K562 (cell line): ENCODE data around the gene OVCA2. TPM values are rescaled to one million over a fixed set of nuclear protein-coding genes. Genes with fewer than 3 reads are reported as not detected.

ENCODE experiments used
- ATAC-seq: fragments of 200-7000 bp; cut with Tn5 transposase; 3 replicates; pipeline ENCODE4 v1.9.1; 2020; ENCODE audit warnings: moderate library complexity
- BruUV-seq: library from RNA; stranded (reverse); fragments of 400-500 nt; replicated peaks from 2 replicates; lab custom pipeline; 2021; lab: Mats Ljungman, UMichigan
- CTCF ChIA-PET: fragments of 300-600 bp; formaldehyde crosslinking; extraction: SDS; loops from one replicate; lab custom pipeline; 2021; ENCODE audit warnings: low intra/inter-chr PET ratio; lab: Yijun Ruan, JAX
- POLR2A ChIA-PET: fragments of 300-600, 350-650 bp; sonication (Branson Sonifier 250); formaldehyde crosslinking; extraction: SDS; loops from one replicate; lab custom pipeline; 2021; ENCODE audit warnings: antibody characterized with exemption, inconsistent platforms; lab: Yijun Ruan, JAX
- DNase-seq, 4 experiments: peaks; one replicate each; pipeline versions ENCODE4 v3.0.0 to v3.0.0-alpha.2; 2011 to 2018; ENCODE audit warnings: low spot score in 3 of 4, mixed read lengths in 3 of 4; ENCODE audit errors: extremely low read depth in 1 of 4
- FAIRE-seq: peaks from 2 replicates; lab custom pipeline; 2011; peaks lifted over from hg19 to GRCh38; lab: Jason Lieb, UNC
- H2AFZ ChIP-seq: 2 replicates; pipeline ENCODE4 v1.6.0; 2011; ENCODE audit warnings: low read depth, low read length, control low read depth, inconsistent platforms
- H3K27ac ChIP-seq: fragments of 200-600 bp; 3 replicates; pipeline ENCODE4 v1.8.0; 2011; ENCODE audit warnings: low read depth, mild to moderate bottlenecking, control low read depth, inconsistent platforms, low read length, moderate library complexity, mixed read lengths; ENCODE audit errors: extremely low read depth
- H3K27me3 ChIP-seq, 2 experiments: fragments of 300-600 bp in 1 of 2; 2 replicates in 1 of 2; 3 replicates in 1 of 2; pipeline versions ENCODE4 v1.6.0 to v1.8.0; 2011; ENCODE audit warnings: inconsistent platforms in 2 of 2, low read length in 2 of 2, mild to moderate bottlenecking in 1 of 2, mixed read lengths in 1 of 2, moderate library complexity in 1 of 2; ENCODE audit not compliant: control insufficient read depth in 2 of 2, insufficient read depth in 2 of 2
- H3K36me3 ChIP-seq: fragments of 300-600 bp; 3 replicates; pipeline ENCODE4 v1.8.0; 2011; ENCODE audit warnings: mild to moderate bottlenecking, low read length, inconsistent platforms; ENCODE audit not compliant: control insufficient read depth, insufficient read depth
- H3K4me1 ChIP-seq, 2 experiments: fragments of 200-600 bp in 1 of 2; replicated peaks in 1 of 2; 2 replicates in 1 of 2; 3 replicates in 1 of 2; pipeline versions ENCODE4 v1.5.1 to v1.8.0; 2011; ENCODE audit warnings: inconsistent platforms in 2 of 2, low read length in 2 of 2, mild to moderate bottlenecking in 1 of 2, mixed read lengths in 1 of 2, moderate library complexity in 1 of 2; ENCODE audit not compliant: control insufficient read depth in 2 of 2, insufficient read depth in 2 of 2
- H3K4me2 ChIP-seq: 2 replicates; pipeline ENCODE4 v1.6.1; 2011; ENCODE audit warnings: low read length, control low read depth, inconsistent platforms, mixed read lengths; ENCODE audit not compliant: insufficient read depth
- H3K4me3 ChIP-seq: fragments of 200-600 bp; sonication (generic), shearing (Covaris generic); 2 replicates; pipeline ENCODE4 v1.5.1; 2016; ENCODE audit warnings: control low read depth, inconsistent platforms
- H3K79me2 ChIP-seq: fragments of 200-600 bp; 3 replicates; pipeline ENCODE4 v1.8.0; 2011; ENCODE audit warnings: low read length, inconsistent platforms; ENCODE audit not compliant: control insufficient read depth, insufficient read depth
- H3K9ac ChIP-seq, 2 experiments: 2 replicates each; pipeline versions ENCODE4 v1.6.0 to v1.6.1; 2011; ENCODE audit warnings: low read depth in 2 of 2, low read length in 2 of 2, control low read depth in 1 of 2, inconsistent platforms in 1 of 2, mild to moderate bottlenecking in 1 of 2, mixed read lengths in 1 of 2; ENCODE audit not compliant: insufficient read depth in 1 of 2
- H3K9me1 ChIP-seq: one replicate; pipeline ENCODE4 v1.6.0; 2011; ENCODE audit warnings: inconsistent platforms, mild to moderate bottlenecking, low read length, moderate library complexity; ENCODE audit not compliant: control insufficient read depth, insufficient read depth
- H3K9me3 ChIP-seq: replicated peaks from 2 replicates; pipeline ENCODE4 v1.5.1; 2011; ENCODE audit warnings: low read depth, low read length, inconsistent platforms; ENCODE audit not compliant: control insufficient read depth, insufficient read depth
- H4K20me1 ChIP-seq: replicated peaks from 2 replicates; pipeline ENCODE4 v1.6.1; 2011; ENCODE audit warnings: low read length, inconsistent platforms, mixed read lengths; ENCODE audit not compliant: control insufficient read depth, insufficient read depth
- ILK ChIP-seq: fragments of 450-650 bp; IDR thresholded peaks from 2 replicates; pipeline ENCODE4 v1.6.1; 2016; ENCODE audit warnings: missing genetic modification characterization, low read depth, mild to moderate bottlenecking, missing compliant biosample characterization, moderate library complexity, borderline replicate concordance
- JUNB ChIP-seq: fragments of 450-650 bp; formaldehyde crosslinking; conservative IDR thresholded peaks from 2 replicates; pipeline ENCODE4 v1.4.0; 2020; ENCODE audit warnings: mild to moderate bottlenecking
- POLR2G ChIP-seq: fragments of 200-400 bp; formaldehyde crosslinking; IDR thresholded peaks from 2 replicates; pipeline ENCODE4 v1.6.1; 2017; ENCODE audit warnings: low read depth, mild to moderate bottlenecking, antibody characterized with exemption, low read length, moderate library complexity
- ZBTB8A ChIP-seq: fragments of 450-650 bp; IDR thresholded peaks from 2 replicates; pipeline ENCODE4 v1.6.1; 2018; ENCODE audit warnings: mild to moderate bottlenecking, moderate library complexity; ENCODE audit not compliant: partially characterized antibody
- WGBS: fragments of 100-300 bp; shearing (Covaris generic); methylation state at CpG from one replicate; pipeline ENCODE4 v1.1.6; 2016; ENCODE audit warnings: low coverage, mixed read lengths; ENCODE audit not compliant: insufficient coverage; ENCODE audit errors: missing lambda C conversion rate; 5-methylcytosine and 5-hydroxymethylcytosine counted together
- in situ Hi-C: fragments of 300-500 bp; cut with MboI; formaldehyde crosslinking; loops from 4 replicates; pipeline ENCODE4 v1.15.0; 2018; ENCODE audit warnings: inconsistent platforms, mixed read lengths
- intact Hi-C: fragments of 100-400 bp; cut with micrococcal nuclease; formaldehyde crosslinking; loops from 2 replicates; pipeline ENCODE4 v1.14.2; 2022
- polyA plus RNA-seq, 8 experiments: library from polyadenylated mRNA; depleted of rRNA in 4 of 8; stranded (reverse) in 5 of 8; unstranded in 3 of 8; fragments of >200 nt; fragmentation: Nextera tagmentation in 2 of 8; fragmentation: Illumina TruSeq in 1 of 8; extraction: Ambion mirVana in 2 of 8; extraction: Trizol in 1 of 8; gene quantifications; 2 replicates each; pipeline versions ENCODE4 v1.2.1 to v1.2.3, GENCODE V29; 2011 to 2014; ENCODE audit warnings: inconsistent platforms in 1 of 8, missing spikeins in 1 of 8
- total RNA-seq, 7 experiments: library from RNA; depleted of rRNA in 6 of 7; stranded (reverse); fragments of >200 nt in 6 of 7; fragmentation: Illumina TruSeq in 2 of 7; extraction: Trizol in 2 of 7; gene quantifications; 2 replicates each; pipeline versions ENCODE4 v1.2.1 to v1.2.3, GENCODE V29; 2011 to 2021; ENCODE audit warnings: low replicate concordance in 1 of 7
- TF ChIP-seq, protein P1 (sequence below): sonication (generic); formaldehyde crosslinking; IDR thresholded peaks from 2 replicates; pipeline ENCODE4 v1.8.1; 2023; ENCODE audit warnings: mild to moderate bottlenecking, missing genetic modification reagents
- TF ChIP-seq, protein P2 (sequence below): sonication (generic); formaldehyde crosslinking; IDR thresholded peaks from 2 replicates; pipeline ENCODE4 v1.8.1; 2022; ENCODE audit warnings: missing genetic modification reagents

OVCA2 gene
- total and polyA plus RNA-seq, 9 of the 15 experiments (the other 6 are each of a cell fraction or from before 2014, with no cell fraction given), result 3.0 to 23.7 (median 14.1) TPM

- H3K4me3 ChIP-seq, result no peak overlapping the region
- WGBS, result 93% methylated on average over 22 of the region's 85 CpGs
- H3K9ac ChIP-seq, result no peak overlapping the region
- H3K79me2 ChIP-seq, result no peaks in the 10 kb centered on the region
- ChIA-PET CTCF (no interaction called here), POLR2A (interaction anchor here (0.5 kb wide), 1 partner anchor 167 kb away, joined by 3 read pairs; no protein-coding TSS in a partner anchor)
- H2AFZ ChIP-seq, result no peak overlapping the region
- H3K36me3 ChIP-seq, result no peaks in the 10 kb centered on the region
- no peak overlapping the region for H3K27ac ChIP-seq
- no peaks in the 10 kb centered on the region for H3K27me3 ChIP-seq
- no peaks in the 10 kb centered on the region for H3K9me3 ChIP-seq
- TF ChIP-seq, protein P1, sequence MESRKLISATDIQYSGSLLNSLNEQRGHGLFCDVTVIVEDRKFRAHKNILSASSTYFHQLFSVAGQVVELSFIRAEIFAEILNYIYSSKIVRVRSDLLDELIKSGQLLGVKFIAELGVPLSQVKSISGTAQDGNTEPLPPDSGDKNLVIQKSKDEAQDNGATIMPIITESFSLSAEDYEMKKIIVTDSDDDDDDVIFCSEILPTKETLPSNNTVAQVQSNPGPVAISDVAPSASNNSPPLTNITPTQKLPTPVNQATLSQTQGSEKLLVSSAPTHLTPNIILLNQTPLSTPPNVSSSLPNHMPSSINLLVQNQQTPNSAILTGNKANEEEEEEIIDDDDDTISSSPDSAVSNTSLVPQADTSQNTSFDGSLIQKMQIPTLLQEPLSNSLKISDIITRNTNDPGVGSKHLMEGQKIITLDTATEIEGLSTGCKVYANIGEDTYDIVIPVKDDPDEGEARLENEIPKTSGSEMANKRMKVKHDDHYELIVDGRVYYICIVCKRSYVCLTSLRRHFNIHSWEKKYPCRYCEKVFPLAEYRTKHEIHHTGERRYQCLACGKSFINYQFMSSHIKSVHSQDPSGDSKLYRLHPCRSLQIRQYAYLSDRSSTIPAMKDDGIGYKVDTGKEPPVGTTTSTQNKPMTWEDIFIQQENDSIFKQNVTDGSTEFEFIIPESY (CRISPR knock-in tag), result 0 out of 2 replicates have a peak, but pooled peaks have one; percentile 46
- TF ChIP-seq POLR2G, result 0 out of 2 replicates have a peak, but pooled peaks have one; percentile 33
- TF ChIP-seq, protein P2, sequence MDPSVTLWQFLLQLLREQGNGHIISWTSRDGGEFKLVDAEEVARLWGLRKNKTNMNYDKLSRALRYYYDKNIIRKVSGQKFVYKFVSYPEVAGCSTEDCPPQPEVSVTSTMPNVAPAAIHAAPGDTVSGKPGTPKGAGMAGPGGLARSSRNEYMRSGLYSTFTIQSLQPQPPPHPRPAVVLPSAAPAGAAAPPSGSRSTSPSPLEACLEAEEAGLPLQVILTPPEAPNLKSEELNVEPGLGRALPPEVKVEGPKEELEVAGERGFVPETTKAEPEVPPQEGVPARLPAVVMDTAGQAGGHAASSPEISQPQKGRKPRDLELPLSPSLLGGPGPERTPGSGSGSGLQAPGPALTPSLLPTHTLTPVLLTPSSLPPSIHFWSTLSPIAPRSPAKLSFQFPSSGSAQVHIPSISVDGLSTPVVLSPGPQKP (CRISPR knock-in tag), result no peak
- TF ChIP-seq JUNB (CRISPR knock-in tag), result no peak
- TF ChIP-seq ZBTB8A, result no peak
- no peak for TF ChIP-seq ILK (tag)
- no peak overlapping the region for H3K4me2 ChIP-seq
- H4K20me1 ChIP-seq, result no peaks in the 10 kb centered on the region
- DNase-seq (no peak), FAIRE-seq (no peak), ATAC-seq (no peak)
- in situ Hi-C loops, result no loop called here
- intact Hi-C loops, result loop anchor here (10.0 kb wide), 1 partner anchor 118 kb away; no protein-coding TSS in a partner anchor
- H3K9me1 ChIP-seq, result no peaks in the 10 kb centered on the region
- BruUV-seq, result no TSS peak
- peaks cover 0 to 47% of the 10 kb centered on the region in 2 experiments; a peak in 2 of 5 replicates for H3K4me1 ChIP-seq
These were observed 14.7 kb downstream of the OVCA2 start for GRCh38 chr17:2056206-2057174.
